ENCODE data around the gene RHNO1.

DNA sequence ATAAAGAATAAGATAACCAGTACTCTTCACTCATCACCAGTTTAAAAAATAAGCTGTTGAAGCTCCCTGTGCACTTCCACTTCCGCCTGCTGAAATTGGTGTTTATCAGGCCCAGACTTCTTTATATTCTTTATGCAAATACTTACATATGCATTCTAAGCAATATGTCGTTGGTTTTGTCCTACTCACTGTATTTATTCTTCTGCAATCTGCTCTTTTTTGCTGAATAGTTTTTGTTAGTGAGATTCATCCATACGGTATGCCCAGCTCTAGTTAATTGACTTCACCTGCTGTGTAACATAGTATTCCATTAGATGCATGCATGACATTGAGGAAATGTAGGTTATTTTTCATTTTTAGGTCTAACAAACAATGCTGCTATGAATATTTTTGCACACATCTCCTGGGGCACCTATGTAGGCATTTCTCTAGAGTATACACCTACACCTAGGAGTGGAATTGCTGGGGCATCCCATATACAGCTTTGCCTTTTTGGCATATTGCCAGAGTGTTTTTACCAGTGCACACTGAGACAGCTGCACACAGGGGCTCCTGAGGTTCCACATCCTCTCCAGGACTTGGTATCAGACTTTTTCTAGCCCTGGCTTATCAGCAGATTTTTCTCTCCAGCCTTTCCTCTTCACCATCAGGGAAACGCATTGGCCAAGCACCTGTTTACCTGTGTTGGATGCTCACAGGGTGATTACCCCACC lies 41.2 kb upstream of the RHNO1 start:
- TF ChIP-seq GATA2 (IDR thresholded peaks at IDR 0.05; ENCODE audit: low read depth, low read length) (no peak), GATA3 (IDR thresholded peaks at IDR 0.05; ENCODE audit: low read depth, low read length) (no peak)
